ENCODE data around the gene GRAMD1C.
"Not testable (repeated sequence)": the region's sequence is repeated elsewhere in the genome, so short reads cannot be mapped to it uniquely, and the experiment has no call there.

The GRAMD1C gene

GRCh38 chr3:113847247-113847646 lies 8.7 kb downstream of the GRAMD1C start:
- H3K27ac ChIP-seq (replicated peaks) = no peak overlapping the region
- TF ChIP-seq POLR2AphosphoS5 (IDR thresholded peaks at IDR 0.05; ENCODE audit: low read depth) (no peak), GABPA (IDR thresholded peaks at IDR 0.05; ENCODE audit: low read depth) (no peak), CTCF (IDR thresholded peaks at IDR 0.05; ENCODE audit: insufficient read depth, low read length) (no peak), REST (IDR thresholded peaks at IDR 0.05; ENCODE audit: insufficient replicate concordance, low read depth) (no peak), SPI1 (IDR thresholded peaks at IDR 0.05; ENCODE audit: borderline replicate concordance, low read depth) (no peak)

GRCh38 chr3:113847664-113848461 lies 9.3 kb downstream of the GRAMD1C start:
- TF ChIP-seq SPI1 (IDR thresholded peaks at IDR 0.05; ENCODE audit: borderline replicate concordance, low read depth) = no peak
- no peak for TF ChIP-seq GABPA (IDR thresholded peaks at IDR 0.05; ENCODE audit: low read depth)
- no peak for TF ChIP-seq POLR2AphosphoS5 (IDR thresholded peaks at IDR 0.05; ENCODE audit: low read depth)
- TF ChIP-seq CTCF (IDR thresholded peaks at IDR 0.05; ENCODE audit: insufficient read depth, low read length) = no peak
- TF ChIP-seq REST (IDR thresholded peaks at IDR 0.05; ENCODE audit: insufficient replicate concordance, low read depth) = no peak
- Histone ChIP-seq H3K27ac (replicated peaks) (no peak overlapping the region), H3K4me3 (replicated peaks; ENCODE audit: insufficient read depth, low read length) (no peak overlapping the region), H3K27me3 (ENCODE audit: insufficient read depth, poor library complexity, severe bottlenecking) (no peaks in the 10 kb centered on the region)
- no peak for DNase-seq (ENCODE audit: low read depth in 1 of 2, low spot score in 1 of 2)

More at GRCh38 chr3:113847247-113847646, 8.7 kb downstream of the GRAMD1C start:
- H3K4me3 ChIP-seq (replicated peaks; ENCODE audit: insufficient read depth, low read length) = no peak overlapping the region
- H3K27me3 ChIP-seq (ENCODE audit: insufficient read depth, poor library complexity, severe bottlenecking) = no peaks in the 10 kb centered on the region
- no peak for DNase-seq (ENCODE audit: low read depth in 1 of 2, low spot score in 1 of 2)

- H3K4me3 ChIP-seq (replicated peaks; ENCODE audit: insufficient read depth, low read length); DNase-seq (ENCODE audit: low read depth in 1 of 2, low spot score in 1 of 2); H3K27ac ChIP-seq (replicated peaks); H3K27me3 ChIP-seq (ENCODE audit: insufficient read depth, poor library complexity, severe bottlenecking): not testable (repeated sequence)
Measured at GRCh38 chr3:113849071-113849470, 10.5 kb downstream of the GRAMD1C start.

- H3K27me3 ChIP-seq (ENCODE audit: insufficient read depth, poor library complexity, severe bottlenecking); H3K27ac ChIP-seq (replicated peaks); H3K4me3 ChIP-seq (replicated peaks; ENCODE audit: insufficient read depth, low read length); DNase-seq (ENCODE audit: low read depth in 1 of 2, low spot score in 1 of 2): not testable (repeated sequence)
Measured at GRCh38 chr3:113849841-113850240, 11.3 kb downstream of the GRAMD1C start.

GRCh38 chr3:113850391-113850790 lies 11.8 kb downstream of the GRAMD1C start:
- not testable (repeated sequence) for DNase-seq (ENCODE audit: low read depth in 1 of 2, low spot score in 1 of 2)

More at GRCh38 chr3:113850391-113850790, 11.8 kb downstream of the GRAMD1C start:
- H3K27me3 ChIP-seq (ENCODE audit: insufficient read depth, poor library complexity, severe bottlenecking); H3K4me3 ChIP-seq (replicated peaks; ENCODE audit: insufficient read depth, low read length); H3K27ac ChIP-seq (replicated peaks): not testable (repeated sequence)

All from HL-60 (cell line).